ENCODE measurements around the gene SBK2.

DNA sequence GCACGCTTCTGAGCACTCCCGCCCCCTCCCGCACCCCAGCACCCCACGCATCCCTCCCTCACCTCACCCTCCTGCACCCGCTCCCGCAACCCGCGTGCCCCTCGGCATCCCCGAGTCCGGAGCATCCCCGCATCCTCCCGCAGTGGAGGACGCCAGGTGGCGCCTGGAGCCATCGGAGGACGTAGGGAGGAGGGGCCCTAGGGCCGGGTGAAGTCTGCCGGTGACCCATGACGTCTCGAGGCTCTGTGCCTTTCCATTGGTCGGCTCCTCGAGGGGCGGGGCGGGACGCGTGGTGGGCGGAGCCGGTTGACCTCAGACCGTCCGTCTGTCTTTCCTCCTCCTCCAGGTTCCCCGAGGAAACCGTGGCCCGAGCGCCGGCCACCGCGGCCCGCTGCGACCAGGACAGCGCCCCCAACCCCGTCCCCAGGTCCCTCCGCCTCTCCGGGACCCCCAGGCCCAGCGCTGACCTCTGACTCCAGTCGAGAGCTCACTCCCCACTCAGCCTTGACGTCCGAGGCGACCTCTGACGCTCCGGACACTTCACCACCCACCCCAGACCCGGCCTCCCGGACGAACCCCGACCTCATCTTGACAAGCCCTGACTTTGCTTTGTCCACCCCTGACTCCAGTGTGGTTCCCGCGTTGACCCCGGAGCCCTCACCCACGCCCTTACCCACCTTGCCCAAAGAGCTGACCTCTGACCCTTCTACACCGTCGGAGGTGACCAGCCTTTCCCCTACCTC, 19.9 kb downstream of the SBK2 start:
- TF ChIP-seq, protein P1, sequence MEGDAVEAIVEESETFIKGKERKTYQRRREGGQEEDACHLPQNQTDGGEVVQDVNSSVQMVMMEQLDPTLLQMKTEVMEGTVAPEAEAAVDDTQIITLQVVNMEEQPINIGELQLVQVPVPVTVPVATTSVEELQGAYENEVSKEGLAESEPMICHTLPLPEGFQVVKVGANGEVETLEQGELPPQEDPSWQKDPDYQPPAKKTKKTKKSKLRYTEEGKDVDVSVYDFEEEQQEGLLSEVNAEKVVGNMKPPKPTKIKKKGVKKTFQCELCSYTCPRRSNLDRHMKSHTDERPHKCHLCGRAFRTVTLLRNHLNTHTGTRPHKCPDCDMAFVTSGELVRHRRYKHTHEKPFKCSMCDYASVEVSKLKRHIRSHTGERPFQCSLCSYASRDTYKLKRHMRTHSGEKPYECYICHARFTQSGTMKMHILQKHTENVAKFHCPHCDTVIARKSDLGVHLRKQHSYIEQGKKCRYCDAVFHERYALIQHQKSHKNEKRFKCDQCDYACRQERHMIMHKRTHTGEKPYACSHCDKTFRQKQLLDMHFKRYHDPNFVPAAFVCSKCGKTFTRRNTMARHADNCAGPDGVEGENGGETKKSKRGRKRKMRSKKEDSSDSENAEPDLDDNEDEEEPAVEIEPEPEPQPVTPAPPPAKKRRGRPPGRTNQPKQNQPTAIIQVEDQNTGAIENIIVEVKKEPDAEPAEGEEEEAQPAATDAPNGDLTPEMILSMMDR (conservative IDR thresholded peaks at IDR 0.05; ENCODE audit: low read depth, low read length): peak; percentile 95
- no peak for TF ChIP-seq EZH2phosphoT487 (IDR thresholded peaks at IDR 0.05; ENCODE audit: borderline replicate concordance, low read length)
- TF ChIP-seq EZH2 (IDR thresholded peaks at IDR 0.05; ENCODE audit: low read length, unreplicated experiment): no peak
